ENCODE measurements around the gene ATP6V0D1. TPM values are rescaled to one million over a fixed set of nuclear protein-coding genes. Genes with fewer than 3 reads are reported as not detected.

ATP6V0D1 gene
- polyA plus RNA-seq, 1 donor, result 83.5 TPM

DNA sequence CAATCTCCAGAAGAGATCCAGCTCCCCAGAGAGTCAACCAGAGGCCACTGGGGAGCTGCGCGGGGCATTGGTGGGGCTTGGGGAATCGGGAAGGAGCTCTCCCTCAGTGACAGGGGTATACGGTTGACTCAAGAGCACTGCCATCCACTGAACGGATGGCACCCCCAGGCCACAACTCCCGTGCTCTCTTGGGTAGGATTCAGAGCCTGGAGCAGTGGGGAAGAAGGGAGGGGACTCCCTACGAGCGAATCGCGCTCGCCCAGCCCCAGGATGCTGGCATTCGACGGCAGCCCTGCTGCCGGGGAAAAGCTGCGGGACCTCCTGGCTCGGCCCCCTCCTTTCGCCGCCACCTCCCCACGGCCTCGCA, 87.2 kb downstream of the ATP6V0D1 start:
- no peak for DNase-seq

- DNase-seq, result peak; percentile 86
These were observed 87.7 kb downstream of the ATP6V0D1 start, which contains the start of gene TPPP3 for GRCh38 chr16:67393111-67393787. Gene TPPP3 (minus strand): TSS chr16:67393498. CDS start chr16:67391111, 2,387 bp downstream.

DNA sequence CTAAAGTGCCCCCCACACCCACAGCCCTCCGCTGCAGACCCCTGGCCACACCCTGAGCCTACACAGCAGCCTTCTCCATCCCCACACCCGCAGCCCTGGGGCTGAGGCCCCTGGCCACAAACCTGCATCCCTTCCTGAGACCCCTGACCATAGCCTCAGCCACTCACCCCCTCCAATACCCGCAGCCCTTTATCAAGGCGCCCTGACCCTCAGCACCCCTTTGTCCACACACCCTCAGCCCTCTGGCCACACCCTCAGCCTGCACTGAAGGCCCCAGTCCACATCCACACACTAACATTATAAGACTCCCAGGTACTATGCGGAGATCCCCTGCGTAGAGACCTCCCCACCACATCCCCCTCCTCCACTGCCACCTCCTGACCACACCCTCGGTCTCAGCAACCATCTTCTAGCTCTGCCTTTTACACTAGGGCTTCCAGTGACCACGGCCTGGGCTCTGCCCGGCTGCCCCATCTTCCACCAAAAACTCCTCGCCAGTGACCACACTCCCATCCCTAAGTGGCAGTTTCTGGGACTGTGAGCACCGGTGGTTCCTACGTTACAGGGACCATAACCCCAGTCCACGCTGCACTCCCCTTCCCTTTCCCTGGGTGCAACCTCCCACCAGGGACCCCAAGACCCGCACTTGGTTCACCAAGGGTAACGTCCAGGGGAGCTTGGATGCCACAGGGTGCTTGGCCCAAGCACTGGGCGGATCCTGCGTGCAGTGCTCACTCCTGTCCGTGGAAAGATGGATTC, 88.5 kb downstream of the ATP6V0D1 start:
- no peak for DNase-seq

GRCh38 chr16:67391424-67392300, 89.3 kb downstream of the ATP6V0D1 start:
- DNase-seq, result no peak

DNA sequence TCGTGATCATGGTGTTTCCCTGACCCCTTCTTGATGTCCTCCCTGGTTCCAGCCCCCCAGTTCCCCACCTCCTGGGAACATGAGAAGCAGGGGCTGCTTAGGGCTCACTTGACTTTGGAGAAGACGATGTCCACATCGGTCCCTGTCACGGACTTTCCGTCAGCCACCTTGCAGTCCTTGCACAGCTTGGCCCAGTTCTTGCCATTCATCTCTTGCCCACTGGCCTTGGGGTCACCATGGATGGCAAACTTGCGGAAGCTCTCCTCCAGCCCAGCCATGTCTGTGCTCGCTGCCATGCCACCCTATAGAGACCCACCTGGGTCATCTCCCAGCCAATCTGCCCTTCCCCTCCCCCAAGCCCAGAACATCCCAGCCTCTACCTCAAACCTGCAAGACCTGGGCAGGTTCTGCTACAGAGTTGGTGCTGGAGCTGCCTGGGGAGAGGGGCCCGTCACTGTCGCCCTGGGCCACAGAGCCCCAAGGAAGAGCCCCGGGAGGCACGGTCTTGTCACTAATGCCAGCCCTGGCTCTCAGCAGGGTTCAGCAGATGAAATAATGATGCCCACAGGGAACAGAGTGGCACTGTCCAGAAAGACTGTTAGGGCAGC, 90.0 kb downstream of the ATP6V0D1 start:
- DNase-seq, result no peak

DNA sequence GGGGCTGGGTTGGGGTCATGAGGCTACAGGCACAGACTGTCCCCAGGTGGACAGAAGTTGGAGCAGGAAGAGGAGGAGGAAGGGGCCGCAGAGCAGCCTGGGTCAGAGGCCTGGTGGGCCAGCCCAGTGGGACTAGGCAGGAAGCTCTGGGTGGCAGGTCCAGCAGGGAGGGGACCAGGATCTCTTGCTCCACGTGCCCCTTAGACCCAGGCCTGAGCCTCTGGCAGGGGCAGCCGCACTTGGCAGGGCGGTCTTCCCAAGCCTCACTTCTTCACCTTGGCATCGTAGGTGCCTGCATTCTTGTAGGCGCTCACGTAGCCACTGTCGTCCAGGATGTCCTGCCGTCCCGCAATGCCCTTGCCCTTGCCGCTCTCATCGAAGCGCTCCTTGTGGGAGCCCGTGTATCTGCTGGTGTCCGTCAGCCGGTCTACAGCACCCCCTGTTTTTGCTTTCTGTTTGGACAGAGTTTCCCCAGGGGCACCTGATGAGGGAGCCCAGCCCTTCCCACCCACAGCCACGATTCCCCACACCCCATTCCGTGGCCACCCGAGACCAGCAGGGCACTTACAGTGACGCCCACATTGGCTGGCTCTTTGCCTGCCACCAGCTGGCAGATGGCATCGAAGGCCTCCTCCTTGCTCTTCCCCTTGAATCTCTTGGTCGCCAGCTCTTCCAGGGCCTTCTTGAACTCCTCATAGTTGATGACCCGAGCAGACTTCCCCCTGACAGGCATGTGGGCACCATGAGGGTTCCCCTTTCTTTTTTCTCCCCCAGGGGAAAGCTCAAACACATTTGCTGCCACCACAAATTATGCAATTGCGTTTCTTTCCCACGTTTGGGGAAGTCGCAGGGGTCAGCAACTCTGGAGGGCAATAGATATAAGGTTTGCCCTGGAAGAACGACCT, 90.8 kb downstream of the ATP6V0D1 start:
- no peak for DNase-seq

GRCh38 chr16:67388591-67388990, 92.4 kb downstream of the ATP6V0D1 start:
- DNase-seq, result no peak

DNA sequence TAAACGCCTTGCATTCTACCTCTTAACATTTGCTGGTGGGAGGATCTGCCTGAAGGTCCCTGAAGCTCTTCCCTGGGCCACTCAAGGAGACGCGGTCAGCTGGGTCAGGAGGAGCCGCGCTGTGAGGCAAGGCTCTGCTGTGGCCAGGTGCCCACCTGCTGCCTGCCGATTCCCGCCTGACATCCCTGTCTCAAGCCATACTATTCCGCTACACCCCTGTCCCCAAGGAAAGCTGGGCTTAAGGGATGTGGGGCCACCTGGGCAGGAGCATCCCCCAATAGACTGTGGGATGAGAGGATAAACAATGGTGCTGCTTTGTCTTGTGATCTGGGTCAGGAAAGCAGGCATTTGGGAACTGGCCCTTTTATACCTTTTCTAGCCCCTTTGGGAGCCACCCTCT, 92.8 kb downstream of the ATP6V0D1 start:
- no peak for DNase-seq

Other genes with a start within 250 kb of the ATP6V0D1 start
- 44.5 TPM for gene FHOD1, start 233.7 kb downstream of the ATP6V0D1 start, polyA plus RNA-seq (ENCODE audit: insufficient read length)
- gene SLC9A5, start 232.2 kb downstream of the ATP6V0D1 start, polyA plus RNA-seq (ENCODE audit: insufficient read length), result 4.9 TPM
- 14.2 TPM for gene PLEKHG4, start 201.6 kb downstream of the ATP6V0D1 start, polyA plus RNA-seq (ENCODE audit: insufficient read length)
- 1.6 TPM for gene KCTD19, start 154.4 kb downstream of the ATP6V0D1 start, polyA plus RNA-seq (ENCODE audit: insufficient read length)
- gene LRRC36, start 154.3 kb downstream of the ATP6V0D1 start, polyA plus RNA-seq (ENCODE audit: insufficient read length), result 8.7 TPM
- gene TPPP3, start 87.7 kb downstream of the ATP6V0D1 start, polyA plus RNA-seq (ENCODE audit: insufficient read length), result 42.7 TPM
- gene ZDHHC1, start 64.7 kb downstream of the ATP6V0D1 start, polyA plus RNA-seq (ENCODE audit: insufficient read length), result 11.5 TPM
- gene HSD11B2, start 50.0 kb downstream of the ATP6V0D1 start, polyA plus RNA-seq (ENCODE audit: insufficient read length), result 40.8 TPM
- 0.18 TPM for gene AGRP, start 2.4 kb upstream of the ATP6V0D1 start, polyA plus RNA-seq (ENCODE audit: insufficient read length)
- gene RIPOR1, start 47.7 kb upstream of the ATP6V0D1 start, polyA plus RNA-seq (ENCODE audit: insufficient read length), result 112 TPM
- 88.3 TPM for gene CTCF, start 81.4 kb upstream of the ATP6V0D1 start, polyA plus RNA-seq (ENCODE audit: insufficient read length)
- 1.2 TPM for gene CARMIL2, start 164.0 kb upstream of the ATP6V0D1 start, polyA plus RNA-seq (ENCODE audit: insufficient read length)
- 23.9 TPM for gene ACD, start 179.1 kb upstream of the ATP6V0D1 start, polyA plus RNA-seq (ENCODE audit: insufficient read length)
- gene PARD6A, start 179.8 kb upstream of the ATP6V0D1 start, polyA plus RNA-seq (ENCODE audit: insufficient read length), result 2.2 TPM
- gene ENKD1, start 185.6 kb upstream of the ATP6V0D1 start, polyA plus RNA-seq (ENCODE audit: insufficient read length), result 25.8 TPM
- 2.8 TPM for gene C16orf86, start 185.7 kb upstream of the ATP6V0D1 start, polyA plus RNA-seq (ENCODE audit: insufficient read length)
- 19.7 TPM for gene GFOD2, start 238.2 kb upstream of the ATP6V0D1 start, polyA plus RNA-seq (ENCODE audit: insufficient read length)

Data from left kidney (tissue), 2 donors.